GM12801 (cell line): ENCODE measurements around the gene RPS19.

Experiments
- TF ChIP-seq, protein P1 (sequence below): IDR thresholded peaks from one replicate; pipeline ENCODE4 v1.5.1; 2011; ENCODE audit warnings: control low read depth; ENCODE audit not compliant: insufficient read length; ENCODE audit errors: extremely low read depth

RPS19 gene

DNA sequence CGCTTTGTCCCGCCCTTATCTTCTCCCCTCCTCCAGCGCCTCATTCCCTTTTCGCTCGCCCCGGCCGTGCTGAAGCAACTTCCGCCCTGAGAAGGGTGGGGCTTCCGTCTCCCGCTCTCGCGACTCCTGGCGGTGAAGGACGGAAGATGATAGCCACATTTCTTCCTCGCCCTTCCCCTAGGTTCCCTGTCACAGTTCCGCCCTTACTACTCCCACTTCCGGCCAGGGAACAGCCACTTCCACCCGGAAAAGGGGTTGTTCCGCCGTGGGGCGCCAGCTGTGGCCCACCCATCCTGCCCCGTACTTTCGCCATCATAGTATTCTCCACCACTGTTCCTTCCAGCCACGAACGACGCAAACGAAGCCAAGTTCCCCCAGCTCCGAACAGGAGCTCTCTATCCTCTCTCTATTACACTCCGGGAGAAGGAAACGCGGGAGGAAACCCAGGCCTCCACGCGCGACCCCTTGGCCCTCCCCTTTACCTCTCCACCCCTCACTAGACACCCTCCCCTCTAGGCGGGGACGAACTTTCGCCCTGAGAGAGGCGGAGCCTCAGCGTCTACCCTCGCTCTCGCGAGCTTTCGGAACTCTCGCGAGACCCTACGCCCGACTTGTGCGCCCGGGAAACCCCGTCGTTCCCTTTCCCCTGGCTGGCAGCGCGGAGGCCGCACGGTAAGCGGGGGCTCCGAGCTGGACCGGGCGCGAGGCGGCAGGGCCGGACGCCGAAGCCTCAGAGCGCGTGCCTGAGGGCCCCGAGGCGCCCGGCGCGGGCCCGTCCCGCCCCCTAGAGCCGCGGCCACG, at the start of gene RPS19:
RPS19 (plus strand) TSS at position 638 of the 801 bp plus-strand sequence. CDS start 520 bp downstream, outside the sequence.
- TF ChIP-seq, protein P1, sequence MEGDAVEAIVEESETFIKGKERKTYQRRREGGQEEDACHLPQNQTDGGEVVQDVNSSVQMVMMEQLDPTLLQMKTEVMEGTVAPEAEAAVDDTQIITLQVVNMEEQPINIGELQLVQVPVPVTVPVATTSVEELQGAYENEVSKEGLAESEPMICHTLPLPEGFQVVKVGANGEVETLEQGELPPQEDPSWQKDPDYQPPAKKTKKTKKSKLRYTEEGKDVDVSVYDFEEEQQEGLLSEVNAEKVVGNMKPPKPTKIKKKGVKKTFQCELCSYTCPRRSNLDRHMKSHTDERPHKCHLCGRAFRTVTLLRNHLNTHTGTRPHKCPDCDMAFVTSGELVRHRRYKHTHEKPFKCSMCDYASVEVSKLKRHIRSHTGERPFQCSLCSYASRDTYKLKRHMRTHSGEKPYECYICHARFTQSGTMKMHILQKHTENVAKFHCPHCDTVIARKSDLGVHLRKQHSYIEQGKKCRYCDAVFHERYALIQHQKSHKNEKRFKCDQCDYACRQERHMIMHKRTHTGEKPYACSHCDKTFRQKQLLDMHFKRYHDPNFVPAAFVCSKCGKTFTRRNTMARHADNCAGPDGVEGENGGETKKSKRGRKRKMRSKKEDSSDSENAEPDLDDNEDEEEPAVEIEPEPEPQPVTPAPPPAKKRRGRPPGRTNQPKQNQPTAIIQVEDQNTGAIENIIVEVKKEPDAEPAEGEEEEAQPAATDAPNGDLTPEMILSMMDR: no peak

DNA sequence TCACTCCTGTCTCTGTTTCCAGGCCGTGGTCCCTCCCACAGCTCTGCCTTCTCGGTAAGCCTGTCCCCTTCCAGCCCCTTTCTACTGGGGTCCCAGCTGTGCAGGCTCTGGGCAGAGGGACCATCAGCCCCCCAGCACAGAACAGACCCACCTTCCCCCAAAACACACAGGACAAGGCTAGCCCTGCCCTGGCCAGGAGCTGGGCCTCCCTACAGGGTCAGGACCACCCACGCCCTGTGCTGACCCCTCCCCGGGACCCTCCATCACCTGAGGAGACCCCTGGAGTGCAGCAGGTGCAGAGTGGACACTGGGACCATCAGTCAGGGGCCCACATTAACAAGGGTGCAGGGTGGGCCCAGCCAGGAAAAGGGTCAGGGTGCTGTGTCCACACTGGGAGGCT, 49.8 kb upstream of the RPS19 start:
- TF ChIP-seq, protein P1: no peak

DNA sequence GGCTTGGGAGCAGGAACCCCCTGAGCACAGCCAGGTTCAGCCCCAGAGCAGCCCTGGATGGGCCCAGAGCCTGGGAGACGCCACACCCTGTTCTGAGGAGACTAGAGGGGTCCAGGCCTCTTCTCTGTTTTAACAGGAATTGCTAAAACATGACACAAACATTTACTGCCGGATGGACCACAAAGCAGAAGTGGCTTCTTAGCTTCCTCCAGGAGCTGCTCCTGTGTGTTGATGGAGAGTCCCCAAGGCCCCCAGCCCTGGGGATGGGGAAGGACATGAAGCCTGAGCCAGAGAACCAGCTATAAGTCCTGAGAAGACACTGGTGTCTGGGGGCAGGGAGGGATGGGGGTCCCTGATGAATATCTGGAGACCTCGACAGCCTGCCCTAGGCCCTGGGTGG, 49.0 kb upstream of the RPS19 start:
- TF ChIP-seq, protein P1: no peak

DNA sequence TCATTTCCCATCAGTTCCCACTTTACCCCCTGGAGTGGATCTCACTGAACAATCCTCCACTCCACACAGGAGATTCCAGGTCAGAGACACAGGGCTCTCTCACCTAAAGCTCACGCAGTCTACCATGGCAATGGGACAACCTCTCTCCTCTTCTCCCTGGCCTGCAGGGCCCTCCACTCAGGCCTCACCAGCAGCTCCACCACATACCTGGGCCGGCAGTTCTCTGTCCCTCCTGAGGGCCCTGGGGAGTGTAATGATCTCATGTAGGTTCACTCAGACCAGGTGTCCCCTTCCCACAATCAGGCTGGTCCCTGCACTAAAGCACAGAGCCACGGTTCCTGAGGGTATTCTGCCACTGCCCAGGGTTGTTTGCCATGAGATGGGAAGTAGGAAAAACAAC, 48.1 kb upstream of the RPS19 start:
- TF ChIP-seq, protein P1: no peak

DNA sequence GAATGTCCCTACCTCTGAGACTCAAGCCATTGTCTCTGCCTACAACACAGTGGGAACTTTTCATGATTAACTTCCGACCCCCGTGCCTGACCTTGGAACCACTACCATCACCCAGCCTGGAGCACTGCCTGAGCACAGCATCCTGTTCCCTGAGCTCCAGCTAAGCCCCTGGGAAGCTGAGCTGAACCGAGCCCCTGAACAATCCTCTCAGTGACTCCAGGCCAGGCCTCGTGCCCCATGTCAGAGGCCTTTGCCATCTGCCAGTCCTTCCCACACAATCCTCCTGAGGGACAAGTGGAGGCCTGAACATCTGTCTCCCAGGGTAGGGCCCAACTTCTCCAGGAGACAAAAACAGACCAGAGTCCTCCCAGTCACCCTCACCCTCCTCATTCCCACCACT, 46.1 kb upstream of the RPS19 start:
- TF ChIP-seq, protein P1: no peak

DNA sequence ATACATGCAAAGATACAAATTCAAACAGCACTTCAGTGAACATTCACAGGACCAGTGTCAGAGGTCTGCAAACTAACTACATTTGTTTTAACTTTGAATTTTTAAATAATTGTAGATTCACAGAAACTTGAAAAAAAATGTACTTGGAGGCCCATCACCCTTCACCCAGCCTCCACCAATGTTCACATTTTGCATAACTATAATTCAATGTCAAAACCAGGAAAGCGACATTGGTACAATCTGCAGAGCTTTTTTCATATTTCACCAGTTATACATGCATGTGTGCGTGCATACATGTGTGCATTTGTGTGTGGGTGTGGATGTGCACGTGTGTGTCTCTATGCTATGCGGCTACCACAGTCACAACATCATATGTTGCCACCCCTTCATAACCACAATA, 44.8 kb upstream of the RPS19 start:
- TF ChIP-seq, protein P1: no peak

DNA sequence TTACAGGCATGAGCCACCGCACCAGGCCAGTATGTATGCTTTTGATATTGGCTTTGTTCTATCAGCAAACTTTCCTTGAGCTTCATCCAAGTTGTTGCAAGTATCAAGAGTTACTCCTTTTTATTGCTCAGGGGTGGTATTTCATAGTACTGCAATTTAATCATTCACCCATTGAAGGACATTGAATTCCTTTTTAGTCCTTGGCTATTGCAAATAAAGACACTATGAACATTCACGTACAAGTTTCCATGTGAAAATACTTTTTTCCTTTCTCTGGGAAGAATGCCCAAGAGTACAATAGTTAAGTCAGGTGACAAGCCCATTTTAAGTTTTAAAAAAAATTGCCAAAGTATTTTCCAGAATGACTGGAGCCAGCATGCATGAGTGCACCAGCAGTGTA, 43.3 kb upstream of the RPS19 start:
- TF ChIP-seq, protein P1: no peak
